Sciatic nerve (tissue), 2 donors: ENCODE measurements around the gene LRP1B. TPM values are rescaled to one million over a fixed set of nuclear protein-coding genes. Genes with fewer than 3 reads are reported as not detected.

Source experiments
- ATAC-seq: fragments of 200-7000 bp; cut with Tn5 transposase; one replicate; pipeline ENCODE4 v1.9.1; 2020; ENCODE audit warnings: mild to moderate bottlenecking, moderate library complexity
- DNase-seq: peaks from one replicate; pipeline ENCODE4 v3.0.0-alpha.2; 2020; ENCODE audit warnings: low spot score
- intact Hi-C: fragments of 100-400 bp; cut with DNase I; formaldehyde crosslinking; loops from one replicate; pipeline ENCODE4 v1.14.2; 2022
- total RNA-seq: library from RNA; stranded (reverse); fragmentation: NEBNext Ultra II Directional; extraction: Animal tissue kit (Norgen Biotek cat#: 25700); gene quantifications from one replicate; pipeline ENCODE4 v1.2.1, GENCODE V29; 2021
- donor health status: DM: no; HTN: no; CAD: no.
- donor health status: DM: no; HTN: no; CAD: no.

Gene LRP1B
- total RNA-seq, 1 donor from 2014 or later, result 0.62 TPM

DNA sequence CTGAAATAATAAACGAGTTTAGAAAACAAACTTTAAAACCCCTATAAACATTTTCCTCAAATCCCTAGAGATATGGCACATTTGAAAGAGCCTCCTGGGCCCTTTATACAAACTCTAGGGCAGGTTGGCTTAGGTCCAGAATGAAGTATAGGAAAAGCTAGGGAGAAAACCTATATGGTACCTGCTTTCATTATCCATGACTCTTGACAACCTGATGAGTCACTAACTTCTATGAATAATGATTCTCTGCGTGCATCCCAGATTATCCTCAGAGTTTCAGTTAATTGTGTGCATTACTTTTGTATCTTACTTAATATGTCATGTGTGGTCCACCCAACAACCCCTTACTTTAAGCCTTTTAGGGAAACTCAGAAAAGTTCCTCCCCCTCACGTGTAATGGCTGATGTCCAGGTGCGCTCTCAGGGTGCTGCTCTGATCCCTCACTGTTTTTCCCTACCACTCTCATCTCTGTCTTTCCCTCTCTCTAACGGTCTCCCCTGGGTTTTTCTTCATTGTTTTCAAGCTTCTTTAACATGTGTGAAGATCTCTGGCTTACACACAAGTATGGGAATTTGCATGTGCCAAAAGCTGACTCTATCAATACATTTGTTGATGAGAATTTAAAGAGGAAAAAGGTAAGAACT lies 78.5 kb downstream of the LRP1B start:
- ATAC-seq (no peak), DNase-seq (no peak)
- intact Hi-C loops, result no loop called here

DNA sequence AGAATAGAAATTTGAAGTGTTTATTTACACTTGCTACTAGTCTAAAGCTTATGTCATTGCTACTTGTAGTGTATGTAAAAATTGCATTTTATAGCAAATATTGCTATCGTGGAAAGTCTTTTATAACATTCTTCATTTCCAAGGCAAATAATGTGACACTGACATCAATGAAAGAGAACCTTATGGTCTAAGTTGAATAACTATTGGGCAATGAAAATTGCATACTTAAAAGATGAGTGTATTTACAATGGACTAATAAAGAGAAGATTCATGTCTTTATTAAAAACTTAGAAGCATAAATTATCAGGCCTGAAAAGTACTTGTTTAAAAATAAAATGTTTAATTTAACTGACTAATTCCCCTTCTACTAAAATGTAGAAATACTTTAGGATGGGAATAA lies 82.2 kb downstream of the LRP1B start:
- DNase-seq (no peak), ATAC-seq (no peak)
- intact Hi-C loops, result no loop called here

DNA sequence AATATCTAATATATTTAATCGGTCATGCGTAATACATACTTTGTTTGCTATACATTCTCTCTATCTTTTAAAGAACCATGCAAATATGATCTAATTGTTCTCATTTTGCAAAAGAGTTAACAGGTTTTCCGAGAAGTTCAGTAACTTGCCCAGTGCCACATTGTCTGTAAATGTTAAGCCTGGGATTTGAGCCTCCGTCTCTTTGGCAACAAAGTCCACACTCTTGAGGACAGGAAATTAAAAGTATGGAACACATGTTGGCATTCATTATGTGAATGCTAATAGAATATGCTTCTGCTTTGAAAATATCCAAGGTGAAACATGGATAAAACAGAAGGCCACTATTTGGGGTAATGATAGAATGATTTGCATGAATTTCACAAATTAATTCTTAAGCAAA lies 85.2 kb downstream of the LRP1B start:
- intact Hi-C loops, result no loop called here
- ATAC-seq (no peak), DNase-seq (no peak)

DNA sequence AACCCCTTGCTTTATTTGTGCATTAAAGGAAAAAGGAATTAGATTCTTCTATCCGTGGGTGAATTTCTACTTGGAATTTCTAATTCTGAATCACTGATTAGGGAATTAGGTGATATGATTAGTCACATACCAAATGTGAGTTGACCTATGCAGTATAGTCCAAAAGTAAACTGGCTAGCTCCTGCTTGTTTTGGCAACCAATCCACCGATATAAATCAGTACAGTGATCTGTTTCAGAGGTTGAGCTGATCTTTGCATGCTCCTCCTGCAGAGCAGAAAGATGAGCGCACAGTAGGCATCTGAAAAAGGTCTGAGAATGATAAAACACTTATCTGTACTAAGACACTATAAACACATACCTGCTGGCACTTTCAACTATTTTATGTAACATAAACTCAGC lies 86.6 kb downstream of the LRP1B start:
- intact Hi-C loops, result no loop called here
- ATAC-seq, result no peak
- no peak for DNase-seq

DNA sequence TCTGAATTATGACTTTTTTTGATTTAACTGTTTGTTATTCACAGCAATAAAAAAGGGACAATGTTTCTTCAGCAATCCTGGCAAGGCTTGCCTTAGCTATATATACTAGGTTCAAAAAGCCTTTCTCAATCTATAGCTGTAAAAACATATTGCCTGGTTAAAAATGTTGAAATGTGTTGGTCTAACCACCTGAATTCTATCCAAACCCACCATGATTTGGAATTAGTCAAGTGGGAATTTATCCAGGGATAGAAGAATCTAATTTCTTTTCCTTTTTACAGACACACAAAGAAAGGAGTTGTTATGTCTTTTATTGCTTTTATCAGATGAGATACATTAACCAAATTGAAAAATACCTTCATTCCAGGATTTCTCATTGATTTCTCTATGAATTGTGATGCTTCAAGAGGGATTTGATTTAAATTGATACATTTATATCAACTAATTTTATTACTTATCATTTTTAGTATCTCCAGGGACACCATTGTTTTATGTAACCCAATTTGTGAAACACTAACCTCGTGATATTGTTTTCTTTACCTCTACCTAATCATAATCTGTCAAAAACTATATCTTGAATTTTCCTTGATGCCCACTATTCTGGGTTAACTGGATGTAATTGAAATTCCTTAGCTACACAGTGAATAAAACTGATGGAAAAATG lies 88.1 kb downstream of the LRP1B start:
- ATAC-seq (no peak), DNase-seq (no peak)
- intact Hi-C loops, result no loop called here

DNA sequence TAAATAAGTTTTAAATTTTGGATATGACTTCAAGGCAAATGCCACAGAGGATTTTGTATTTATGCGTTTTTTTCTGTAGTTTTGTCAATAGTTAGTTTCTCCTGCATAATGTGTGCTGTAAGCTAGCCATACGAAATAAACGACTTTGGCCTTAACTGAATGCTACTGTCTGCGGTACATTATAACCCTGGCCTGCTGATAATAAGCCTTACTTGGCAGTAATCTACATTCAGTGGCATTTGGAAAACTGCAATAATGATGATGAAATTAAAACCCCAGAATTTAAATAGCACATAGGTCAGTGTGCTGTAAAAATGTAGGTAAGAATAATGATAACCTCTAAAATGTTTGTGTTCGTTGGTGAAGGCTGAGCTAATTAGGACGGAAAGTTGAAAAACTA lies 88.8 kb downstream of the LRP1B start:
- no peak for ATAC-seq
- intact Hi-C loops, result no loop called here
- no peak for DNase-seq

DNA sequence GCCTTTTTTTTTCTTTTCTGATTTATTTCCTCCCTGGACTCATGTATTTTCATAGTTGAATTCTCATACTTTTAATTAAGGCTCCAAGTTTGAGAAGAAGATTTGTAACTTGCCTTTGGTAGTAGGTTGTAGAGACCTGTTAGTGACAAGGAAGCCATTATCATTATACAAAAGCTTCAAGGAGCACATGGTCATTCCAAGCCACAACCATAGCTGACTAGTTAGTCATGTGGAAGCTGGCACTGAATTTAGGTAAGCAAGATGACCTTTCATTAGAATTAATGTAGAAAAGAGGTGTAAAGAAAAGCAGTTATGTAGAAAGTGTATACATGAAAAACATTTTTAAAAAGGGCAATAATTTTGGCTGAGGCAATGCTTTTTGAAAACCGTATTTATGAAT lies 89.7 kb downstream of the LRP1B start:
- no peak for ATAC-seq
- intact Hi-C loops, result no loop called here
- DNase-seq, result no peak

DNA sequence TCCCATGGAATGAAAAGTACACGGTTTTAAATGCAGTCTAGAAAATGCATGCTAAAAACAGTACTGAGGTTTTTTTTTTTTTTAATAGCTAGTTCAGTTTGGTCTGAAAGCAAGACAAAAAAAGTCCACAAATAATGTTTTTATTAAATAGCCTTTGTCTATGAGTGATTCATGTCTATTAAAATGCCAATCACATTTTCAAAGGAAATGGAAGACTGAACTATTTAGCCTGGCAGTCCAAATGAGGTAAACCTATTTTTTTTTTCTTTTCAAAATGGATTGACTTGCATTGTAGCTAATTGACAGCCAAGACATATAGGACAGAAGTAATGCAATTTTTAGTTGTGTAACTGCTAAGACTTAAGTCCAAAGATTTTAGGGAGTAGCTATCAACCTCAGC lies 90.3 kb downstream of the LRP1B start:
- intact Hi-C loops, result no loop called here
- DNase-seq, result no peak
- no peak for ATAC-seq

DNA sequence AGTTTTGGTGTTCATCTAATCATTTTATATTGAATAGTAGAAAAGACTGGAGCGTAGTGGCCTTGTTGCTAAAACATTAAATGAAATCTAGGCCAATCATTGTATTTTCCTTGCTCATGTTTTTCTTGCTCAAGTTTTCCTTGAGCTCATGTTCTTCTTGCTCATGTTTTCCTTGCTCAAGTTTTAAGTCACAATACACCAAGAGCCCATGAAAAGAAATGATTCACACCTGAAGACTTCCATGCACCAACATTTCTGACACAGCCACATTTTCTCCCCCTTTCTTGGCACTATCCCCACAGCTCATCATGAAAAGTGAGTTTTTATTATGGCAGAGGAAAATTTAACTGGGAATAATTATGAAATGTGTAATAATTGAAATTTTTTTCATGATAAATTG lies 92.0 kb downstream of the LRP1B start:
- ATAC-seq, result no peak
- DNase-seq, result no peak
- intact Hi-C loops, result no loop called here

DNA sequence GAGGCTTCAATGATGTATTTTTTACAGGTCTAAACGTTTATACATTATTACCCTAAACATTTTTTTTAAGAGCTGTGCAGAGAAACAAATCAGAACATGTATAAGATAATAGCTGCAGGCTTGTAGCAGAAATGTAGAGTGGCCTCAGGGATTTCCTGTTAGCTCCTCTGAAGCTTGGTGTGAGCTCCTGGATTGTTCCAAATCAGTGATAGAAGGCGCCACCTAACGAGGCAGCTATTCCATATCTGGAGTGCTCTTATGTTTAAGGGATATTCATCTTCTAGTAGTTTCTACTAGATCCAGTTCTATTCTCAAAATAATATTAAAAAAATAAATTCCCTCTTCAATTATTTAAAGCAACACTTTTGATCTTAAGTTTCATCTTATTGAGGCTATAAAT lies 93.1 kb downstream of the LRP1B start:
- intact Hi-C loops, result no loop called here
- DNase-seq, result no peak

DNA sequence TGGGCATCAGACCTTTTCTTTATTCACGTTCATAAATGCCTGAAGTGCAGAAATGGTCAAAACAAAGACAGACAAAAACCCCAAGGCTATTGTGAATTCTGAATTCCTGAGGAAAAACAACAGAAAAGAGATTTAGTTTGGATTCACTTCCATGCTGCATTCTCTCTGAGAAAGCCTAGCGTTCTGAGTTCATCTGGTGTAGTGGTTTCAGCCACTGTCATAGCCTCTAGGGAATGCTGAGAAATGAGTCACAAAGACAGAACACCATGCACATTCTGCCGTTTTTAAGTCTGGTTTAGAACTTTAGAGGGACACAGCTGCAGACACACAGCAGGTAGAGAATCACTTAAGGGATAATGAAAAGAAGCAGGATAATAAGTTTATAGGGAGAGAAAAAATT lies 93.8 kb downstream of the LRP1B start:
- DNase-seq, result no peak
- no peak for ATAC-seq
- intact Hi-C loops, result no loop called here

More for the DNA sequence above, 93.1 kb downstream of the LRP1B start:
- no peak for ATAC-seq

DNA sequence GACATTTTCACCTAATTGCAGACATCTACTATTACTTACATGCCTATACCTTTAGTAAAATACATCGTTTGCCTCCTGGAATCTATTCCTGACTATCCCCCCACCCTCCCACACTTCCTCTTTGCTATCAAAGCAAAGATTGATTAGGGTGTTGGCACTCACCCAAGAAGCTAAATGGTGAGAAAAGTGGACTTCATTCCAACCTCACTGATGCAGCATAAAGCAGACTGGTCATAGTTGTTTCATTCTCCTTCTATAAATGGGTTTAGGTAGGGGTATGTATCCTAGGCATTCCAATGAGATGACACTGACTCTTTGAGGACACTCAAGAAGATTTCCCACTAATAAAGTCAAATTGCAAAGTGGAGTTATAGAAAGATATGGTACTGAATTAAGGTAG lies 97.4 kb downstream of the LRP1B start:
- DNase-seq (no peak), ATAC-seq (no peak)
- intact Hi-C loops, result no loop called here

DNA sequence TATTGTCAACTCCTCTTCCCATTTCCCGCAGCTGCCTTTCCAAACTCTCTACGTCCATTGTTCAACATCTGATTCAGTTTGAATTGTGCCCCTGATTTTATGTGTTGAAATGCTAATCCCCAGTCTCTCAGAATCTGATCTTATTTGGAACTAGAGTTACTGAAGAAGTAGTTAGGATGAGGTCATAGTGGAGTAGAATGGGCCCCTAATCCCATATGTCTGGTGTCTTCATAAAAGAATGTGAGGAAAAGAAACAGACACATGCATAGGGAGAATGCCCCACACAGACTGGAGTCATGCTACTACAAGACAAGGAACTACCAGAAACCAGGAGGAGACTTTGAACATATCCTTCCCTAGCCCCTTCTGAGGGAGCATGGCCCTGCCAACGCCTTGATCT lies 99.2 kb downstream of the LRP1B start:
- DNase-seq (no peak), ATAC-seq (no peak)
- intact Hi-C loops, result no loop called here

DNA sequence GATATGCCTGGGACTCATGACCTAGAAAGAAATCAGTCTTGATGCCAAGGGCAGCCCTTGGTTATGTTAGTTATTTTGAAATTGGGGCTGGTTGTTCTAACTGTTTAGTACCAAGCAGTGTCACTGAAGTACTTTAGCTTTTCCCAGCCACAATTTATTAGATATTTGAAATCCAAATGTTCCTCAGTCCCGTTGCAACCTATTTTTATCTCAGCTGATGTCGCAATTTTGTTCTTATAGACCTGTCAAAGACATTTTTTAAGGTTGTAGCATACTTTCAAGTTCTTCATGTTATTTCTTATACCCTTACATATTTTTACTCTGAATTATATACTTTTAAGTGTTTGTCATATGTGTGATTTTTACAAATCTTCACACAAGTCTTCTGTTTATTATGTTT lies 100.1 kb downstream of the LRP1B start:
- intact Hi-C loops, result no loop called here
- ATAC-seq (no peak), DNase-seq (no peak)

DNA sequence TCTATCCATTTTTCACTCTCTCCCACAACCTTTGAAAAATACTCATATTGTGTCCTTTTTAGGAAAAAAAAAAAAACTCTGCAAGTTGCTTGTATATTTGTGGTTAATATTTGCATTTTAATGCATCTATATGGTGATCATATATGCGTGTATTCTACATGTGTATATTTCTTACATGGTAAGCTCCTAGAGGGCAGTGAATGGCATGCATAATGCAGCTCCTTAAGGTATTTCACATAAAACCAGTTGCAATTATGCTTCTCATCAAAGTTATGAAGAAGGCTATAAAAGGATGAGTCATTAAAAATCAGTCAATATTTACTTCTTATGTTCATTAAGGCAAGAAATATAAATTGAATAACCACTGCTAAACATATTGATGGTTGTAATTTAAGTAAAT lies 100.8 kb downstream of the LRP1B start:
- ATAC-seq (no peak), DNase-seq (no peak)
- intact Hi-C loops, result no loop called here

DNA sequence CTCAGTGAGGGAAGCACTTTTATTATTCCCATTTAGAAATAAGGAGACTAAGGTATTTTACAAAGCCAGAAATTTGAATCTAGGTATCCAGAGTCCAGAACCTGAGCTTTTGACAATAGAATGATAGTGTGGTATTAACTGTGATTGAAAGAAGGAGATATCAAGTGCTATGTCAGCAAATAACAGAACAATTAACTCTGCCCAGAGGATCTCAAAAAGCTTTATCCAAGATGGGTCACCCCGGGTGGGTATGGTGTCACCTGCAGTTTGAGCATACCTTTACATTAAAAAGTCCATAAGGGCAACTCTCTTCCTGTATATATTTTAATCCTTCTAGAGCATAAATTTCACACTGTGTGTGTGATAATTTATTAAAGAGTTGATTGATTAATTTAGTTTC lies 105.4 kb downstream of the LRP1B start:
- intact Hi-C loops, result no loop called here
- no peak for ATAC-seq

DNA sequence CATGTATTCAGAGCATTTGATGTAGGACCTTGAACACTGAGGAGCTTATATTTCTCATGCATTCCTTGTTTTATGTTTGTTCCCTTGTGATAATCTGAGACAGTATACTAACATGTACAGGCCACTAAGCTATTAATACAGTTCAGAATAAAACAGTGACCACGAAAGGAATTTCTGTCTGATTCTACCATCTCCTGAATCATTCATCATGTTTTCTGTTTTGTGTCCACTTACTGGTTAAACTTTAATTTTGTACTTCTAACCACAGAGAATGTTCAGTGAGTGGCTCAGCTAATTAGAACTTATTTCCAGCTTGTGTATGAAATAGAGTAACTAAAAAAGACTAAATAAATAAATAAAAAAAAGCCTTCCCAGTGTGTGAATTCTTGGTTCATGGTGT lies 110.4 kb downstream of the LRP1B start:
- DNase-seq (no peak), ATAC-seq (no peak)
- intact Hi-C loops, result no loop called here

More for the DNA sequence above, 105.4 kb downstream of the LRP1B start:
- no peak for DNase-seq

DNA sequence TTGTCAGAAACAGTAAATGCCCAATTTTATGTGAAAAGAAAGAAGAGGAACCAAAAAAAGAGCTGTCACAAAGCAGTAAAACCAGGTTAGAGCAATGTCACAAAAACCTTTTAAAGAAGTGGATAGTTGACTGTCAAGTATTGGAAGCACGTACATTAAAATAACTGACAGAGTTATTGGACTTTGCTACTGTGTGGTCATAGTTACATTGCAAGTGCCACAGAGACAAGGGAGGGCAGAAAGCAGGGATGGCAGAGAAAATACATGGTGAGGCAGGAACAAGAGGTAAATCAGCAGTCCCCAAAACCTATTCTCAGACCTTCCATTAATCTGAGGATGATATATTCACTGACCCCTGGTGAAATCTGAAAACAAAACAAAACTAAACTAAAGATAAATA lies 116.3 kb downstream of the LRP1B start:
- no peak for DNase-seq
- no peak for ATAC-seq
- intact Hi-C loops, result no loop called here

DNA sequence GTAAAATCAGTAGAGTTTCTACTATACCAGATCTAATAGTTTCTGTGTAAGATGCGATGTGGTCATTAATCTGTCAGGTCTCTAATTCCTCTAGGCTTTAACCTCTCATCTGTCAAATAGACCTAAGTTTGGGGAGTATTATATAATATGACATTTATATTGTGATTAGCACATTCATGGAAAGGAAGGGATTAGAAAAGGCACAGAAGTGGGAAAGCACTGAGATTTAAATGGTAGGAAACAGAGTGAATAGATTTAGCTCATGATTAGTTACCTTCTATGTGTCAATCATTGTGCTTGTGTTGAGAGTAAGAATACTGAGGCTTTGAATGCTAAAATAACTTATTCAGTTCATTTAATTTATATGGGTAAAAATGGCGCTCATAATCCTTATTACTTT lies 118.0 kb downstream of the LRP1B start:
- ATAC-seq, result no peak
- intact Hi-C loops, result no loop called here
- DNase-seq, result no peak

DNA sequence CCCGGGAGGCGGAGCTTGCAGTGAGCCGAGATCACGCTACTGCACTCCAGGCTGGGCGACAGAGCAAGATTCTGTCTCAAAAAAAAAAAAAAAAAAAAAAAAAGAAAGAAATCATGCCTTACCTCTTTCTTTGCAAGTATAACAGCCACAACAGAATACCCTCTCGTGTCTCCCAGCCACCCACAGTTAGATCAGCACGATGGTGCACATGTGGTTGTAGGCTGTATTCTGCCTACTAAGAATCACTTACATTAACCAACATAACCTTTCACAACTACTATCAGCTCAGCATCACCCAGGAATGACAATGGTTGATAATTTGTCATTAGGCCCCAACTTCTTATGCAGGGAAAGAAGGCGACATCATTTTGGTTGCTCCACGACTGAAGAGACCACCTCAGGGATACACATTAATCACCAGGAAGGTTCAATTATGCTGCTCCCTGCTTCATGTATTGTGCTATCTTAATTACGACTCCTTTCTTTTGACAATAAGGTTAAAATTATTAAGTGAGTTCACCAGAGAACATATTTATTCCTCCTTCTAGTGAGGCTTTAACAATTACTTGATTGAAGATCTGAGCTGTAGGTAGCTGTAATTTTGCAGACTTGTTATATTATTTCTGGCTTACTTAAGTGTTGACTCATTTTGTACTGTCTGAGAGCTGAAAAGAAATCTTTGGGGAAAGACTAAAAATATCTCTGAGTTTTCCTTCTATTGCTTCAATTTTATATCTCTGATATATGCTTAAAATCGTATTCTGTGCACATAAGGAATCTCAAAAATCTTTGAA lies 120.1 kb downstream of the LRP1B start:
- DNase-seq (no peak), ATAC-seq (no peak)
- intact Hi-C loops, result no loop called here
